Stomach smooth muscle (tissue), 2 donors: ENCODE measurements around the gene TNK1.

Experiments used
- H3K27ac ChIP-seq: one replicate; pipeline ENCODE4 v1.7.0; 2013; ENCODE audit warnings: mild to moderate bottlenecking, low read length, inconsistent platforms
- H3K27me3 ChIP-seq, 2 donors: one replicate each; pipeline ENCODE4 v1.7.0; 2013; ENCODE audit warnings: low read length in 2 of 2; ENCODE audit not compliant: insufficient read depth in 2 of 2, control insufficient read depth in 1 of 2
- H3K36me3 ChIP-seq, 2 donors: one replicate each; pipeline ENCODE4 v1.7.0; 2013; ENCODE audit warnings: low read length in 2 of 2; ENCODE audit not compliant: control insufficient read depth in 2 of 2, insufficient read depth in 2 of 2
- H3K4me1 ChIP-seq: one replicate; pipeline ENCODE4 v1.7.0; 2013; ENCODE audit warnings: low read length; ENCODE audit not compliant: control insufficient read depth, insufficient read depth
- H3K4me3 ChIP-seq, 2 donors: one replicate each; pipeline ENCODE4 v1.7.0; 2013; ENCODE audit warnings: low read length in 2 of 2
- H3K9ac ChIP-seq, 2 donors: one replicate each; pipeline ENCODE4 v1.7.0; 2013; ENCODE audit warnings: low read length in 2 of 2, mild to moderate bottlenecking in 1 of 2
- H3K9me3 ChIP-seq, 2 donors: one replicate each; pipeline ENCODE4 v1.7.0; 2013; ENCODE audit warnings: low read length in 2 of 2; ENCODE audit not compliant: control insufficient read depth in 2 of 2
- donor health status: healthy.
- donor health status: Pancreatic carcinoma.

TNK1 gene

DNA sequence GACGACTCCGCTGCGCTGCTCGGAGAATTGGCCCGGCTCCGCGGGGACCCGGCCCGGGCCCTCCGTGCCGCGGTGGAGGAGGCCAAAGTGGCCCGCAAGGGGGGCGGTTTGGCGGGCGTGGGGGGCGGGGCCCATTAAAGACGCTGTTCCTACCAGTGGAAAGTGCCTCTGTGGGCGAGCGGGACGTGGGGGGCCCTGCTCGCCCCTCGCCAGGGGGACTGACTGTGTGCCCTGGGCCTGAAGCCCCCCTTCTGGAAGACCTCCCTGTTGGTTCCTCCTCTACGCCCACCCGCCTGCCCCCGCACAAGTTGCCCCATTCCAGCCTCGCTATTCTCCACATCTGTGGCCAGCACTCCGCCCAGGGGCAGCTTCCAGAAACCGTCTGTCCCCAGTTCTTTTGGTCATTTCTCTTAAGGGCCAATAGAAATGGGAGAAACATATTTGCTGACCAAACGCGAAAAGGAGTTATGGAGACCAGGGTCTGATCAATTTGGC is 56.5 kb downstream of the TNK1 start:
- Histone ChIP-seq H3K27ac (no peak overlapping the region), H3K9me3 (no peaks in the 10 kb centered on the region), H3K9ac (no peak overlapping the region), H3K36me3 (no peaks in the 10 kb centered on the region), H3K4me1 (peaks cover 46% of the 10 kb centered on the region), H3K27me3 (peaks cover 64 to 67% of the 10 kb centered on the region in 2 donors), H3K4me3 (peak overlapping the region in 1 of 2 donors; percentile 65)

DNA sequence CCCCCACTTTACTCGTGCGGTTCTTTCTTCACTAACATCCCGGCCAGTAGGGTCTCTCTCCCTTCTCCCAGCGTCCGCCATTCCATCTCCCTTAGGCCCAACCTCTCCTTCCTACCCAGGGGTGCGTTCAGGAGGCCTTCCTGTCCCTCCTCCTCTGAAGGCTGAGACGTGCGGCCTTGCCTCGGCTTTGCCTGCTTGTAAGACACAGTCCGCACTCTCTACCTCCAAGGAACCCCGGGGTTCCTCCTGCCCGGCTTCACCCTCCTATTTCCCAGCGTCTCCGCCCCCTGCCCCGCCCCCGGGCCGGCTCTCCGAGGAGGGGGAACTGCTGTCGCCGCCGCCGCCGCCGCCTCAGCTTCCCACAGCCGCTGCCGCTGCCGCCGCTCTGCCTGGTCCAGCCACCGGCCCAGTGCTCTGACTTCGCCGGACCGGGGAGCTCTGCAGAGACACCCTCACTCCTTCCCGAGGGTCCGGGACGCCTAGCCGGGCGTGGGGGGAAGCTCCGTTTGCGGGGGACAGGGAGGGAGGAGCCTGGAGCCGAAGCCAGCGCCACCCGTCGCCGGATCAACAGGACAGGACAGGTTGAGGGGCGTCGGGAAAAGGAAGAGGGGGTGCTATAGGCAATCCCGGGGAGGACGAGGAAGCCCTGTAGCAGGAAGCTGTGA is 57.2 kb downstream of the TNK1 start:
- H3K27ac ChIP-seq, result no peak overlapping the region

DNA sequence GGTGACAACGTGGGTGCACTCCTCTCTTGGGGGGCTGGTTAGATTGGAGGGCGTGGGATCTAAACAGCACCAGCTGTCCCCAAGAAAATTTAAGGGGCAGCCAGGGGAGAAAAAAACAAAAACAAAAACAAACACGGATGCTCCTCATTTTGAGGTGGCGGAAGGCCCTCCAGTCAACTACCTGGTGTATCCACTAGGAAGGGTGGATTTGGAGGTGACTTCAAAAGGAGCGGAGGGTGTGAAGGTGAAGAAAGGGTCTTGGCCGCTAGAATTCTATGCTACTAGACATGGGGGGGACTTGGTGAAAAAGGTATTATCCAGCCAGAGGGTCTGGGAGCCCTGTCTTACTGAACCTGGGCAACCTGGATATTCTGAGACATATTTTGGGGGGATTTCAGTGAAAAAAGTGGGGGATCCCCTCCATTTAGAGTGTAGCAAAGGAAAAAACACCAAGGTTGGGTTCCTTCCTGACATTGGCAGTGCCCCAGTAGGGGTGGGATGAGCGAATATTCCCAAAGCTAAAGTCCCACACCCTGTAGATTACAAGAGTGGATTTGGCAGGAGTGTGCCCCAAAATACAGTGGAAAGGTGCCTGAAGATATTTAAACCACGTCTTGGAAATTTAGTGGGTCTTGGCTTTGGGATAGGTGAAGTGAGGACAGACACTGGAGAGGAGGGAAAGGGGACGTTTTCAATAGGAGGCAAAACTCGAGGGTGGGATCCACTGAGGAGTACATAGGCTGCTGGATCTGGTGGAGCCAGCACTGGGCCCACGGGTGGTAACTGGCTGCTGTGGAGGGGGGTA is 58.0 kb downstream of the TNK1 start:
- no peaks in the 10 kb centered on the region for H3K36me3 ChIP-seq
- H3K9me3 ChIP-seq, result no peaks in the 10 kb centered on the region
- peaks cover 63 to 70% of the 10 kb centered on the region in 2 donors for H3K27me3 ChIP-seq
- H3K4me3 ChIP-seq, result no peak overlapping the region
- H3K9ac ChIP-seq, result no peak overlapping the region
- peaks cover 46% of the 10 kb centered on the region for H3K4me1 ChIP-seq
- no peak overlapping the region for H3K27ac ChIP-seq

More for the DNA sequence above, 57.2 kb downstream of the TNK1 start:
- peak overlapping the region in 1 of 2 donors; percentile 29 for H3K4me3 ChIP-seq
- H3K9ac ChIP-seq, result no peak overlapping the region
- H3K27me3 ChIP-seq, result peaks cover 62 to 71% of the 10 kb centered on the region in 2 donors
- H3K9me3 ChIP-seq, result no peaks in the 10 kb centered on the region
- no peaks in the 10 kb centered on the region for H3K36me3 ChIP-seq
- H3K4me1 ChIP-seq, result peaks cover 46% of the 10 kb centered on the region
